Subcutaneous adipose tissue (tissue), 4 donors: Measurements from ENCODE around the gene SHROOM3. TPM values are rescaled to one million over a fixed set of nuclear protein-coding genes. Genes with fewer than 3 reads are reported as not detected.

ENCODE experiments used
- total RNA-seq, 4 donors: library from RNA; depleted of rRNA; stranded (reverse); fragments of >200 nt; gene quantifications; one replicate each; pipeline ENCODE4 v1.1.0, GENCODE V29; 2016
- TF ChIP-seq, protein P1 (sequence below): fragments of 450-650 bp; IDR thresholded peaks from one replicate; pipeline ENCODE4 v1.5.1; 2016; ENCODE audit warnings: low read depth, mild to moderate bottlenecking, control low read depth, antibody characterized with exemption, moderate library complexity

Gene SHROOM3
- total RNA-seq, 4 donors from 2014 or later: 0.22 to 0.38 (median 0.33) TPM; not detected in 1

DNA sequence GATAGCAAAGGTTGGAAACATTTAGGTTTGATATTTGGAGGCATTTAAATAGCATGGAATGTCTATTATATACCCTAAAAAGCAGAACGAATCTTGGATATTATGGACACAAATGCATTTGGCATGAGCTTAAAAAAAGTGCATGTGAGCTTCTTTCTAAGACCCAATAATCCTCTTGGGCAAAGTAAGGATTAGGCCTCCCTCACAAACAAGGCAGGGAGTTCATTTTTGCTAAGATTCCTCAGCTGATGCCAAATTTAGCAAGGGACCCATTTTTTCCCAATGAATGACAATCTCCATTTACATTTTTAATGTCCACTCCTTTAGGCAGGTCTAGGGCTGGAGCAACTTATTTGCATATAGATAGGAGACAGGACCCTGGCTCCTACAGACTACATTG is 263.1 kb downstream of the SHROOM3 start:
- TF ChIP-seq, protein P1, sequence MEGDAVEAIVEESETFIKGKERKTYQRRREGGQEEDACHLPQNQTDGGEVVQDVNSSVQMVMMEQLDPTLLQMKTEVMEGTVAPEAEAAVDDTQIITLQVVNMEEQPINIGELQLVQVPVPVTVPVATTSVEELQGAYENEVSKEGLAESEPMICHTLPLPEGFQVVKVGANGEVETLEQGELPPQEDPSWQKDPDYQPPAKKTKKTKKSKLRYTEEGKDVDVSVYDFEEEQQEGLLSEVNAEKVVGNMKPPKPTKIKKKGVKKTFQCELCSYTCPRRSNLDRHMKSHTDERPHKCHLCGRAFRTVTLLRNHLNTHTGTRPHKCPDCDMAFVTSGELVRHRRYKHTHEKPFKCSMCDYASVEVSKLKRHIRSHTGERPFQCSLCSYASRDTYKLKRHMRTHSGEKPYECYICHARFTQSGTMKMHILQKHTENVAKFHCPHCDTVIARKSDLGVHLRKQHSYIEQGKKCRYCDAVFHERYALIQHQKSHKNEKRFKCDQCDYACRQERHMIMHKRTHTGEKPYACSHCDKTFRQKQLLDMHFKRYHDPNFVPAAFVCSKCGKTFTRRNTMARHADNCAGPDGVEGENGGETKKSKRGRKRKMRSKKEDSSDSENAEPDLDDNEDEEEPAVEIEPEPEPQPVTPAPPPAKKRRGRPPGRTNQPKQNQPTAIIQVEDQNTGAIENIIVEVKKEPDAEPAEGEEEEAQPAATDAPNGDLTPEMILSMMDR: no peak

GRCh38 chr4:76699751-76700310 is 264.8 kb downstream of the SHROOM3 start:
- TF ChIP-seq, protein P1: no peak

GRCh38 chr4:76702440-76703122 is 267.6 kb downstream of the SHROOM3 start:
- TF ChIP-seq, protein P1: no peak

DNA sequence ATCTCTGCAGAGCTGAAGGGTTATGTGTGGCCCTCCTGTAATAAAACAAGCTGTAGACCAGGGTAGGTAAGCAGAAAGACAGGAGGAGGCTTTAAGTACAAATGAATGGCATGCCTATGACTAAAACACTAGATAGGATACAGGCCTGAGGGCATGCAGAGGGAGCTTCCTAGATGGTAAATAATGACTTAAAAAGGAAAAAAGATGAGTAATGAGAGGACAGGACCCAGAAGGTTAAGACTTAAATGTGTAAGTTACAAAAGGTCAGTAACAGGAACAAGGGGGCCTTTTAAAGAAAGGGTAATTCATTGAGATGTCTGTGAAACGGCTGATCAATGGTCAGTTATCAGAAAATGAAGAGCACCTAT is 268.1 kb downstream of the SHROOM3 start:
- TF ChIP-seq, protein P1: no peak

- TF ChIP-seq, protein P1: no peak
Observed at GRCh38 chr4:76703676-76704075, 268.6 kb downstream of the SHROOM3 start.

DNA sequence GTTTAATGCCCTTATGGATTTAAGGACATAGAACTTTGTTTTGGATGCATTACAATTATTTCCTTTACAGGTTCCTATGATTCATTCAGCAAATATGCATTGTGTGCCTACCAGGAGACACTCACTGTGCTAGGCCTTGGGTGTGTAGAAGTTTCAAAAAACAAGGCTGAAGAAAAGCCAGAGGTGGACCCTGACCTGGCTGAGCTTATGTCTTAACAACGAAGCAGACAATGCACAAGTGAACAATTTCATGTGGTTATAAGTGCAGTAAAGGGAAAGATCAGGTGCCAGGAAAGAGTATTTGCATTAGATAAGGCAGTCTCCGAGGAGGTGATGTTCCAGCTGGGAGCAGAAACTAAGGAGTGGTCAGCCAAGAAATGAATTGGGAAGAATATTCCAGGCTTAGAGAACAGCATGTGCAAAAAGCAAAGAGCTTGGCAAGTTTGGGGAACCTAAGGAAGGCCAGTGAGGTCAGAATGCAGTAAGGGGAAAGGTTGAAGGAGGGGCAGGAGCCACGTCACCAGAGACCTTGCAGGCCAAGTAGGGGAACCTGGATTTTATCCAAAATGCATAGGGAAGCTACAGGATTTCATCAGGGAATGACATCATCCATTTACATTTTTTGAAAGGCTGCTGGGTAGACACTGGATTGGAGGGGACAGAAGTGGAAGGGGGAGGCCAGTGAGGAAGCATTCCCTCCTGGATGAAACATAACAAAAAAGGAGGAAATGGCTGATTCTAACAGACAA is 269.3 kb downstream of the SHROOM3 start:
- TF ChIP-seq, protein P1: no peak

DNA sequence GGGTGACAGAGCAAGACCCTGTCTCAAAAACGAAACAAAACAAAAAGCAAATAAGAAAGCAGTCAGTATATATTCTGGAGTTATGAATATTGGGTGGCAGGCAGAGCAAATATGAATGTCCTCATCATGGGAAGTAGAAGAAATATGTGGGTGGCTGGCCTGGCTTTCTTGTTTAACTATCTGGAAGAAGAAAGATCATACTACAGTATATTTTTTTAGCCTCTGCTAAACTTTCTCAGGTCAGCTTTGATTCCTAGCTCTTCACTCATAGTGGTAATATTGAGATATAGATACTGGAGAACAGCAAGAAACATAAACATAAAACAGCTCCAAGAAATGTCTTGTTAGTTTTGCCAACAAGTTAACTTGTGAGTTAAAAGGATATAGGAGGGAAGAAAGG is 270.4 kb downstream of the SHROOM3 start:
- TF ChIP-seq, protein P1: no peak
